MV-4-11 (cell line): ENCODE measurements around the gene CTSZ.

ENCODE experiments used
- DNase-seq: peaks from one replicate; lab custom pipeline; 2025; lab: John Stamatoyannopoulos, UW

Gene CTSZ

DNA sequence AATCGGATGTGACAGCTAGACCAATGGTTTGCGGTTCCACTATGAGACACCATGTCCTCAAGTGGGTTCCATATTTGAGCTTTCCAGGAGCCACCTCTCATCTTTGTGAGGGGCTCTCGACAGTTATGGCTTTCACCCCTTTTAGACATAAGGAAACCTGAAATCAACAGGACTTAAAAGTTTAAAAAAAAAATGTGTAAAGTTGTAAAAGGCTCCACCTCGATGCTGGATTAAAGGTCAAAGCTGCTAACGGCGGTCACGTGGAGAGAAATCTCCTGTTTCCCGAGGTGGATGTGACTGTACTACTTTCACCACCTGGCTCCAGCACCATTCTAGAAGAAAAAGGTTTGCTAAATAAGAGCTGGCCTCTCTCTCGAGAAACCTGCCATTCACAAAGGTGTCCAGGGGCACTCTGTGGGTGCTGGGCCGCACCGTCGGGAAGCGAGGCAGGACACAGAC lies 24.5 kb upstream of the CTSZ start:
- DNase-seq, result no peak

DNA sequence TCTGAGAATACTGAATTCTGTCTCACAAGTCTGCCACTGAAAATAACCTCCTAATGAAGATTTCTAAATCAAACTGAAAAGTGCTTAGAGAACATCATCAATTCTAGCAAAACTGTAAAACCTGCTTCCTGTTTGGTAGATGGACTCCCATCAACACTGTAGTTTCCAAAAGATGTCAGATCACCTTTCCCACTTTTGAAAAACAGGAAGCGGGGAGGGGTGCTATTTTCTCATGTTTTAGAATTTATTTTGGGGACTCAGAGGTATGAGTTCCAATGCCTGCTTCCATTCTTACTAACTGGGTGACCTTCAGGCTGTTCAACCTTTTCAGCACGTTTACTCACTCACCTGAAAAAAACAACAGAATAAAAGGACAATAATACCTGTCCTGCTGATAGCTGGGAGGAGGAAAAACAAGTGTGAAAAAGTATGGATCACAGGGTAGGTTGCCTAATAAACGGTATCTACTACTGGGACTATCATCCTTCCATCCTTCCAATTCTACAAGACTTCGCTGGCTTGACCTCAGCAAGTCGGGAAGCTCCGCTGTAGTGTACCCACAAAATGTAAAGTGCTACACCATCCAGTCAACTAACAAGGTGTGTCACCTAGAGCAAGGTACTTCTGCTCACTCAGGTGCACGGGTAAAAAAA lies 24.0 kb upstream of the CTSZ start:
- no peak for DNase-seq

DNA sequence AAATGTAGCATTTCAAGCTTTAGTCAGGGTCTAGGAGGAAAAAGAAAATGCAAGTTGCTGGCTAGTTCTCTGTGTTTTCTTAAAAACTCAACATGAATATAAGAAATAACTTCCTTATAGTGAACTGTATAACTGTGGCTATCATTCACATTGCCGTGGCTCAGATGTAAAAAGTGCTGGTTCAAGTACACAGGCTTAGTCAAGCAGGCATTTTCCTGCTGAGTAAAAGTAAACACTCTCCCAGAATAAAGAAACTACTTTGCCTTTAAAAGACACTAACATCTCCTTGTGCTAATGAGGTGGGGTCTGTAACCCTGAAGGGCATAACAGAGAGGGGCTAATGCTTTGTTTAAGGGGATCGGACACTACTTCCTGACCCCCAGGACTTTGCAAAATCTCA lies 21.8 kb upstream of the CTSZ start:
- DNase-seq, result no peak

DNA sequence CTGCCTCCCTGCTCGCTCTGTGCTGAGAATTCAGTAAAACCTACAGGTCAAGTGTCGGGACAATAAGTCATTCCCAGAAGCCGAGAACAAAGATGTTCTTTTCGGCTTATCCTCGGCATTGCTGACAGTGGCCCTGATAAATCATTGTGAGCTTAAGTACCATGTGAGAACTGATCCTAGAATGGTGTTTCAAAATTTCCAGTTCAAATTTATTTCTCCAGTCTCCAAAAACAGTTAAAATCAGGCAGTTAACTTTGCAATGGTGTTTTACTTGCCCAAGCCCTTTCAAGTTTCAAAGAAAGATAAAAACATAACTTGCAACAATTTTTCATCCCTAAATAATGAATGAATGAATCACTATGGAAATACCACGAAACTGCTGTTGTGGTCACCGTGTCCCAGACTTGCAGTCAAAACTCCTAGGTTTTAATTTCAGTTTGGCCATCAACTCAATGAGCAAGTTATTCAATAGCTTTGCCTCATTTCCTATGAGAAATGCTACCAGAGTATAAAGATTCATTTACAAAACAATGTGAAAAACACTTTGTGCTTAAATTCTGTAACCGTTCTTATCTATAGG lies 20.8 kb upstream of the CTSZ start:
- DNase-seq, result no peak

DNA sequence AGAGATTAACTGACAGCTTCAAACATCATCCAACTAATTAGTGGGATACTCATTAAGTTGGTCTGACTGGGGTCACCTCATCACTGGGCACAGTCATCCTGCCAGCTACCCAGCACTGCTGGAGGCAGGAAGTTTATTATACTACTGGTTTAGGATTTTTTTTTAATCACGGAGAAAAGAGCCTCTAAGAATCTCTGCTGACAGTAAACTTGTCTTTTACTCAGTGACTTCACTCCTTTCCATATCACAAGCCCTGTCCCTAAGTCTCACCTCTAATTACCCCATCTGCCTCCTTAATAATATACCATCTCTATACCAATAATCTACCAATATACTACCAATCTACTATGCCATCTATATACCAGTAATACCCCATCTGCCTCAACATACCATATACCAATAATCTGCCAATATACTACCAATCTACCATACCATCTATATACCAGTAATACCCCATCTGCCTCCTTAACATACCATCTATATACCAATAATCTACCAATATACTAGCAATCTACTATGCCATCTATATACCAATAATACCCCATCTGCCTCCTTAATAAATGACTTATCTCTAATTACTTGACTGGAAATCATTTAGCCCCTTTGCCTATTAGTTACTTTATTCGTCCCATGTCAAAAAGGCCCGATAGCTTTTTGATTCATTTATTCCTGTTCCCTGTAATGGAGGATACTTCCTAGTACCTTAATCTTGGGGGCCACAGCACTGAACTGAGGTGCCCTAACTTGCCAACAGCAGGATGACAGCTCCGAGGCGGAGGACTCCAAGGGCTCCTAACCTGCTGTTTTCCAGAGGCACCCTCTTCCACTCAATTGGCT lies 20.1 kb upstream of the CTSZ start:
- DNase-seq, result no peak

DNA sequence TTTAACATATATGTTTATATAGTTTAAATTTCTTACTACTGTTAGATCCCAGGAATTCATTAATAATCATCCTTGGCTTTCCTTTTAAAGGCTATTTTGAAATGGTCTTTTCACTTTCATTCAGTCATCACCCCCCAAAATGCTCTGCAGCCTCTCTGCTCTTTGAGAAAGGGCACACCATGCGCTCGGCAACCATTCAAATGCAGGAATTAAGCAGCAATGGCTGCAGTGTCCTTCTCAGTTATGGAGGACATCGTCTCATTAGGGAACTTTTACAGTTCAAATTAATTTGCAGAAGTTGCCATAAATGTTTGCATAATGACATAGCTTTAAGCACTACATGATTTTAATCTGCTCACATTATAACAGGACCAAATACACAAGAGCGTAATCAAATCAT lies 18.5 kb upstream of the CTSZ start:
- no peak for DNase-seq

DNA sequence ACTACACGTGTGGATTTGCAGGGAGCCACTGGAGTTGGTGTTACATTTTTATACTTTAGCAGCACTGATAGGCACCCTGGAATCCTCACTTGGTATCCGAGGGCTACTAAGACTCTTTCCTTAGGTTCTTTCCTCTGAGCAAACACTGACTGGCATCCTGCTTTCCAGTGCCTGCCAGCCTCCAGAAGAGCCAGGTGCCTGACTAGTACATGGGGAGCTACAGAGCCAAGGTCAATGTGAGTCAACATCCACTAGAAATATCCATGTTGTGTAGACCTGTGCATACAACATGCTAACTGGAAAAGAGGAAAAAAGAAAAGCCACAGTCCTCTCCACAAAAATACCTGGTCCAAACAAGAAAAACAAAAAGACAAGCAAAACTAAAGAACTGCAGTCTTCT lies 18.0 kb upstream of the CTSZ start:
- DNase-seq, result no peak

DNA sequence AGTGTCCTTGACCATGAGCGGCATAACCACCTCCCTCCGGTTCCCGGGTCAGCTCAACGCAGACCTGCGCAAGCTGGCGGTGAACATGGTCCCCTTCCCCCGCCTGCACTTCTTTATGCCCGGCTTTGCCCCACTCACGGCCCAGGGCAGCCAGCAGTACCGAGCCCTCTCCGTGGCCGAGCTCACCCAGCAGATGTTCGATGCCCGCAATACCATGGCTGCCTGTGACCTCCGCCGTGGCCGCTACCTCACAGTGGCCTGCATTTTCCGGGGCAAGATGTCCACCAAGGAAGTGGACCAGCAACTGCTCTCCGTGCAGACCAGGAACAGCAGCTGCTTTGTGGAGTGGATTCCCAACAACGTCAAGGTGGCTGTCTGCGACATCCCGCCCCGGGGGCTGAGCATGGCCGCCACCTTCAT lies 17.1 kb upstream of the CTSZ start:
- DNase-seq, result no peak

DNA sequence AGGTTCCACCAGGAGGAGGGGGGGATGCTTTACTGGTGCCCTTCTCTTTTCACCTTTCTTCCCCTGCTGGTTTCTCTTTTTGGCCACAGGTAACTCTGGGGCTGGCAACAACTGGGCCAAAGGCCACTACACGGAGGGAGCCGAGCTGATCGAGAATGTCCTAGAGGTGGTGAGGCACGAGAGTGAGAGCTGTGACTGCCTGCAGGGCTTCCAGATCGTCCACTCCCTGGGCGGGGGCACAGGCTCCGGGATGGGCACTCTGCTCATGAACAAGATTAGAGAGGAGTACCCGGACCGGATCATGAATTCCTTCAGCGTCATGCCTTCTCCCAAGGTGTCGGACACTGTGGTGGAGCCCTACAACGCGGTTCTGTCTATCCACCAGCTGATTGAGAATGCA lies 16.6 kb upstream of the CTSZ start:
- DNase-seq, result no peak

DNA sequence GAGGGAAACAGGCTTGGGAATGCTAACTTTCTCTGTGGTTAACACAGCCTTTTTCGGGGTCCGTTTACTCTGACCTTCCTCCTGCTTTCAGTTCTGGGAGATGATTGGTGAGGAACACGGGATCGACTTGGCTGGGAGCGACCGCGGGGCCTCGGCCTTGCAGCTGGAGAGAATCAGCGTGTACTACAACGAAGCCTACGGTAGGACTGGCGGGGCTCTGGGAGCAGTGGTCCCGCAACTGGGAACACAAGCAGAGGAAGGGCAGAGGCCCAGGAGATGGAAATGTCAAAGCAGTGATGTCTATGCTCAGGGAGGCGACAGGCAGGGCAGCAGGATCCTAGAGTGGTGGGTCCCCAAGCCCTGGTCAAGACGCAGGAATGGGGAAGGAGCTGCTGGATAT lies 15.7 kb upstream of the CTSZ start:
- DNase-seq, result no peak

DNA sequence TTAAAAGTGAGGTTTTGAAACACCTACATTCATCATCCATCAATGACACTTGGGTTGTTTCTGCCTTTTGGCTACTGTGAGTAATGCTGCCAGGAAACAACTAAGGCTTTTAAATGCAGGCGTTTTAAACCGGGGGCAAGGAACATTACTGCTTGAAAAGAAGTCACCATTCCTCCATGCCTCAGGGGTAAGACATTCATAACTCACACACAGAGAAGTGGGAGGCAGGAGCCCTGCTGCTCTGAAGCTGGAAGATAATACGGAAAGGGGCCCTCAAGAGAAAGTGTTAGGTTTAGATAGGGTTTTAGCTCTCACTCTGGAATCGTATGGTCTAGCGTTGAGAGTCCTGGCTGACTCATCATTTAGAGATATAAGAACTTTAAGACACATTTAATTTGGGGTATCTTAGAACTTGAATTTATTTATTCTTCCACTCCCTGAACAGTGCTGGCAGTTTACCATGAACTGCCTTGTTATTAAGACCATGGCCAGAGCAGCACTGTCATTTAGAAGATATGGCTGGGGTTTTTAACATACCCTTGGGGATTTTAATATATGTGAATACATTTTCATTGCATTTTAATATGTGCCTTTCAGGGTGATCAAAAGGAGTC lies 14.0 kb upstream of the CTSZ start:
- no peak for DNase-seq

DNA sequence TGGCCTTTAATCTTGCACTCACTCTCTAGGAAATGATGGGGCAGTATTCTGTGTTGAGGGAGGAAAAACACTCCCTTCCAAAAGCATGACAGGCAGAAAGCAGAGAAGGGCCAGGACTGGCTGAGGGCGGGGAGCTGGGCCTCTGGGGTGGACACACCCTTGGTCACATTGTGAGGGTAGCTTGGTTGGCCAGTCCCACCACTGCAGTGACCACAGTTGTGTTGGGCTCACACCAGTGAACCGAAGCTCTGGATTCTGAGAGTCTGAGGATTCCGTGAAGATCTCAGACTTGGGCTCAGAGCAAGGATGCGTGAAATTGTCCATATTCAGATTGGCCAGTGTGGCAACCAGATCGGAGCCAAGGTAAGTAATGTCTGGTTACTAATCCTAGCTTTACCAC lies 12.2 kb upstream of the CTSZ start, which contains the start of gene TUBB1:
Gene TUBB1 (plus strand): TSS at position 213 of the 400 bp plus-strand sequence. CDS start 94 bp downstream, at position 307.
- no peak for DNase-seq

DNA sequence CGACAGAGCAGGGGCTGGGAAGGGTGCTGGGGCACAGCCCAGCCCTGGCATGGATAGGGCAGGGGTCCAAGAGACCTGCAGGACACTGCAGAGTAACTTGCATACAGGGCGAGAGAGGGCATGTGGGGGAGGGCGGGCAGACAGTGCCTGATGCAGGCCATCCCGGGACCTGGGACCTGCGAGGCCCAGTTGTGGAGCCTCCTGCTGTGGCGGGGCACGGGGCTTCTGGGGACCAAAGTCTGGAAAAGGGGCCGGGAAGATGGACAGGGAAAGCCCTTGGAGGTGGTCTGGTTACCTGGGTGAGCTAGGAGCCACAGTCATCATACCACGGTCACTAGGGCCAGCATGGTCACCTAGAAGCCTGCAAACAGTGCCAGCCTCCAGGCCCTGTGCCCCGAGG lies 11.8 kb upstream of the CTSZ start:
- DNase-seq, result no peak

DNA sequence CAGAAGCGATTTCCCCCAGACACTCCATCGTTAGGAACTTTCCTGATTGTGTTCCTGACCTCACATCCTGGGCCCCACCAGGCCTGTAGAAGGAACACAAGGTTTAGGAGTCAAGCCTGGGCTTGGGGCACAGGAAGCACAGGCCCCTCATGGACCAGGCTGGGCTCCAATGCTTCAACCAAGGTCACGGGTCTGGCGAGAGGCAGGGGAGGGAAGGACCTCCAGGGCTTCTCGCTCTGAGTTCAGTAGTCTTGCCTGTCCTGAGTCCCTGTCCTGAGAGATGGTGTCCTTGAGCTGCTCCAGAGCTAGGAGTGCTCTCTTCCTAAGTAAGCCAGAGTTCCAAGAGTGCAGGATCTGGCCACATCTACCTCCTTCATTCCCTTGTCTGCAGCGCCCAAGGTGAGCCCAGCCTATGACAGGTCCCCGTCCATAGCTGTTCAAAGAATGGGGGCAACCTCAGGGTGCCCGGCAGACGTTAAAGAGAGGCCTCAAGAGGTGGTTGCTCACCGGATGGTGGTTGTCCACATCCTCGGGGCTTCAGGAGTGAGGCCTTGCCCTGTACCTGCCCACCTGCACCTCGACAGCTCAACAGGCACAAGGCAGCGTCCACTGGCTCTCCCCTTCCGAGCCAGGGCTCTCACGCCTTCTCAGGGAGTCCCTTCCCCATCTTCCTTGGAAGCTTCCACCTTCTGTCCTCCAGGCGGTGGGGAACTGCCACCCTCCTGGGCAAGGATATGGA lies 10.6 kb upstream of the CTSZ start:
- DNase-seq, result no peak

DNA sequence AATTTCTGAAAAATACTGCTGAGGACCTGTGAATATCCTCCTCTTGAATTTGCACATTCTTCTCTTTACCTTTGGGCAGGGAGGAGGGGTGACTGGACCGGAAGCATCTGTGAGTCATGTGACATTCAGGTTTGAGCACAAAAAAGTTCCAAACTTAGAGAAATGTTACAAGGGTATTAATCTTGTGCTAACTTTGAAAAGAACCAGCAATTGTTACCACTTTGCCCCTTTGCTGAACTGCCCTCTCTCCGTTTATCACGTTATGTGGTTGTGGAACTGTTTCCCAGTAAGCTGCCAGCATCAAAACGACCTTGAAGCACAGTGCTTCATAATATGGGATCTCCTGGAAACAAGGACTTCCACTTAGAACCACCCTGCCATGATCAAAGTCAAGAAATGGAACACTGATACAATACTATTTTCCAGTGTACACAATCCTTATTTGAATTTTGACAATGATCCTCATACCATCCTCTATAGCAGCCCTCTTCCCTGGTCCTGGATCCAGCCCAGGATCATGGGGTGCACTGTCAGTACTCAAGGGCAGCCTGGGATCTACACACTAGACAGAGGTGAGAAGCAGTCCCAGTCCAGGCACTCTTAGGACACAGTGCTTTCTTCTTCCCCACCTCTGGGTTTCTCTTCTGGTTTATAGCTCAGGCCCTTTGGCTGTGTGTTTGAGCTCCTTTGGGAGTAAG lies 9.9 kb upstream of the CTSZ start:
- DNase-seq, result no peak

DNA sequence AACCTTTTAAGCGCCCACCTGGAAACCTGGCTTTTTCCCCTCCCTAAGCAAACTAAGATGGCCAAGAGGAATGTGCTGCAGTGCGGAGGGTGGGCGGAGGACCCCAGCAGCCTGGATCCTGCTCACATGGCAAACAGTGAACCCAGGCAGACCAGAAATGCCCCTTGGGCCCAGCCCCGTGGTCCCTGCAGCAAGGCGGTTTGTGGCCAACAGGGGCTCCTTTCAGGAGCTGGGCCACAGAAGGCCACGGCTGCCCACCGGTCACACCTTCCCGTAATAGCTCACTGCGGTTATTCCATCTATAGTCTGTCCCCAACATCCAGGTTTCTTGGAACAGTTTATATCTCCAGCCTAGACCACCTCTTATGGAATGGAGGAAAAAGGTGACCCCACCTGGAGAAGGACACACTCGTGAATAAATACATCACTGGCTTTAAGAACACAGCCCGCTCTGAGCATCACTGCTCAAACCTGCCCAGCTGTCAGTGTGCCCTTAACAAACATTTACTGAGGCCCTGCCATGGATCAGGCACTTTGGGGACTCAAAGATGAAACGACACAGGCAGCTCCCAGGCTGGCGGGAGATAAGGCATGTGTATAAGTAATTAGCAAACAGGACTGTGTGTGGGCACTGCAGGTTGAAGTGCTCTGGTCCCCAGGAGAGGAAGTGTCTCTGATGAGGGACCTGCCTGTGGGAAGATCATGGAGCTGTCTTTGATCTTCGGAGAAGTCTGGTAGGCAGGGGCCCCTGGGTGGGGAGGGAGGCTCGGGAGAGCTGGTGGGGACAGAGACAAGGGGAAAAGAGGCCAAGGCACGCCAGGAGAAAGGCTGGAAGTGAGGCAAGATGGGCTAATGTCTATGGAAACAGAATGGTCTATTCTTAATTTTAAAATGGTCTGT lies 9.0 kb upstream of the CTSZ start:
- DNase-seq, result no peak

DNA sequence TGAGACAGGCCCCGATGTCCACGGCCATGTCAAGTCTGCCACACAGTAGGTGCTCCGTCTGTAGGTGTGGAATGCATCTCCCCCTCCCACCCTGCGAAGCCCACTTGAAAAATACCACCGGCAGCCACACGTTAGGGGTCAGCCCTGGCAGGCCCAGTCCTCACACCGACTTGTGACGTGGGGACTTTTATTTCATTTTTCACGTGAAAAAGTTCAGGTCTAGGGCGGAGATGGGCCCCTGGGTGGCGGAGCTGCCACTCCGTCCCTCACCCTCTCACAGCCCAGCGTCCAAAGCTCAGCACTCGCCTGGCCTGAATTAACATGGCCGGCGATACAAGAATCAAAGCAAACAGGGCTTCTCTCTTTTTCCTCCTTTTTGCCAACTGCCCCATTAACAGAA lies 8.4 kb upstream of the CTSZ start:
- no peak for DNase-seq

DNA sequence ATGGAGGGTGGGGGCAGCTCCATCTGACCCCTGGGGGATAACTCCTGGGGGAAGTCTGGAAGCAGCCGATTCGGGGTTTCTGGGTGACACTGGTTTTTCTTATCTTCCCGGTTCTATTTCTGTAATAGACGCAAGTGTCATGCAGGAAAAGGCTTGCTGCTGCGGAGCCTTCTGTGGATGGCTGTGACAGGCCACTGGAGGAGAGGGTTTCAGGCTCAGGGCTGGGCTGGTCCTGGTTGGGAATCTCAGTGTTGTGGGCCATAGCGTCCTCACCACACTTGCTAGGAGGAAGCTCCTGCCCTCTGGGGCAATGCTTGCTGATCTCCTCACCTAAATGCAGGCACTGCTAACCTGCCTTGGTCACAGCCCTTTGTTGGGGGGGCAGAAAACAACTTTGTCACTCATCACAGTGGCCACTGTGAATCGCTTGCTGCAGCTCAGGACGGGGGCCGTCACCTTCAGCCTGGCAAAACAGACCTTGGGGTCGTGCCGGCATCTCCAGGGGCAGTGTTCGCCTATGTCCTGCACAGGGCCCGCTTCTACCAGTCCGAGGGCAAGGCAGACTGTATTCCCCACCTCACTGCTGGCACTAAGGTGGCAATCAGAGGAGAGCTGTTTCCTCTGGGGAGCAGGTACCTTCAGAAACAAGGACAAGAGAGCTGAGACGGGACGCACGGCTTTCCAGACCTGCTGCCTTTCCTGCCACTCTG lies 7.8 kb upstream of the CTSZ start:
- no peak for DNase-seq

DNA sequence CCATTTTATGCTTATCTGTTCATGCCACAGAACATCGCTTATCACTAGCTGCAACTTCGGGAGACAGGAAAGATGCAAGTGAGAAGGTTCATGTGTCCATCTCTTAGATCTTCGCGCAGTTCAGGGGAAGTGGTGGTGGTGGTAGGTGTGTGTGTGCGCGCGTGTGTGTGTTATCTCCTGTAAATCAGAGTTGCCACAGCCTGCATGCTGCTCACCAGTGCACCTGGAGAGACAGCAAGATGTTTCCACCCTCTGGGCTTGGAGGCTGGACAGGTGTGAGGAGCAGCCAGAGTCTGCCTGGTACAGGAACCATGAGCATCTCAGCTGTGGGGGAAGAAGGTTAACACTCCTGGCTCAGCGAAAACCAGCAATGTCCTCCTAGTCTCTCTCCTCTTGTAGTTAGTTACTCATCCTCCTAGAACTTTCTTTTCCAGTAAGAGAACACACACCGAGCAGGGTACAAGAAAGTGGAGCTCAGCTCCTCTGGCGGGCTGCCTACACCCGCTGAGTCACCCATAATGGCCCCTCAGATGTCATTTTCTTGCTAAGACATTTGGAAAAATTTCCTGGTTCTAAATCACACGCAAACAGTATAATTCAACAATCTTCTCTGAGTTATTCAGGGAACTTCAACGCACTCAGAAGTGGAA lies 7.0 kb upstream of the CTSZ start:
- DNase-seq, result no peak
